ENCODE data around the gene SNX9. TPM values are rescaled to one million over a fixed set of nuclear protein-coding genes. Genes with fewer than 3 reads are reported as not detected.

Gene SNX9
- total RNA-seq, 2 donors from 2014 or later, result 87.2 to 90.8 TPM

- ATAC-seq (ENCODE audit: insufficient number of reproducible peaks, low FRiP score, low read depth), result no peak
- H3K36me3 ChIP-seq, result no peaks in the 10 kb centered on the region
- H3K27ac ChIP-seq, result no peak overlapping the region
- DNase-seq (ENCODE audit: low spot score), result no peak
- H3K27me3 ChIP-seq (replicated peaks; ENCODE audit: insufficient read depth), result no peaks in the 10 kb centered on the region
- no peaks in the 10 kb centered on the region for H3K9me3 ChIP-seq
- H3K4me1 ChIP-seq (ENCODE audit: control insufficient read depth in 1 of 2, low read depth in 2 of 2), result no peaks in the 10 kb centered on the region
- no peak overlapping the region for H3K4me3 ChIP-seq
- TF ChIP-seq, protein P1, sequence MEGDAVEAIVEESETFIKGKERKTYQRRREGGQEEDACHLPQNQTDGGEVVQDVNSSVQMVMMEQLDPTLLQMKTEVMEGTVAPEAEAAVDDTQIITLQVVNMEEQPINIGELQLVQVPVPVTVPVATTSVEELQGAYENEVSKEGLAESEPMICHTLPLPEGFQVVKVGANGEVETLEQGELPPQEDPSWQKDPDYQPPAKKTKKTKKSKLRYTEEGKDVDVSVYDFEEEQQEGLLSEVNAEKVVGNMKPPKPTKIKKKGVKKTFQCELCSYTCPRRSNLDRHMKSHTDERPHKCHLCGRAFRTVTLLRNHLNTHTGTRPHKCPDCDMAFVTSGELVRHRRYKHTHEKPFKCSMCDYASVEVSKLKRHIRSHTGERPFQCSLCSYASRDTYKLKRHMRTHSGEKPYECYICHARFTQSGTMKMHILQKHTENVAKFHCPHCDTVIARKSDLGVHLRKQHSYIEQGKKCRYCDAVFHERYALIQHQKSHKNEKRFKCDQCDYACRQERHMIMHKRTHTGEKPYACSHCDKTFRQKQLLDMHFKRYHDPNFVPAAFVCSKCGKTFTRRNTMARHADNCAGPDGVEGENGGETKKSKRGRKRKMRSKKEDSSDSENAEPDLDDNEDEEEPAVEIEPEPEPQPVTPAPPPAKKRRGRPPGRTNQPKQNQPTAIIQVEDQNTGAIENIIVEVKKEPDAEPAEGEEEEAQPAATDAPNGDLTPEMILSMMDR (IDR thresholded peaks at IDR 0.05), result no peak
Measured at GRCh38 chr6:157777344-157777743, 45.7 kb upstream of the SNX9 start.

GRCh38 chr6:157778719-157779118 is 44.3 kb upstream of the SNX9 start:
- no peak for DNase-seq (ENCODE audit: low spot score)
- Histone ChIP-seq H3K4me3 (no peak overlapping the region), H3K9me3 (no peaks in the 10 kb centered on the region), H3K27me3 (replicated peaks; ENCODE audit: insufficient read depth) (no peaks in the 10 kb centered on the region), H3K4me1 (ENCODE audit: control insufficient read depth in 1 of 2, low read depth in 2 of 2) (no peaks in the 10 kb centered on the region), H3K36me3 (no peaks in the 10 kb centered on the region), H3K27ac (no peak overlapping the region)
- TF ChIP-seq, protein P1 (IDR thresholded peaks at IDR 0.05), result no peak
- ATAC-seq (ENCODE audit: insufficient number of reproducible peaks, low FRiP score, low read depth), result no peak

- H3K9me3 ChIP-seq, result no peaks in the 10 kb centered on the region
- H3K4me3 ChIP-seq, result no peak overlapping the region
- TF ChIP-seq, protein P1 (IDR thresholded peaks at IDR 0.05), result no peak
- no peak for DNase-seq (ENCODE audit: low spot score)
- no peaks in the 10 kb centered on the region for H3K36me3 ChIP-seq
- no peaks in the 10 kb centered on the region for H3K27me3 ChIP-seq (replicated peaks; ENCODE audit: insufficient read depth)
- no peak overlapping the region for H3K27ac ChIP-seq
- no peaks in the 10 kb centered on the region for H3K4me1 ChIP-seq (ENCODE audit: control insufficient read depth in 1 of 2, low read depth in 2 of 2)
- no peak for ATAC-seq (ENCODE audit: insufficient number of reproducible peaks, low FRiP score, low read depth)
Measured at GRCh38 chr6:157779705-157780604, 43.1 kb upstream of the SNX9 start.

- no peak overlapping the region for H3K27ac ChIP-seq
- no peaks in the 10 kb centered on the region for H3K36me3 ChIP-seq
- H3K9me3 ChIP-seq, result no peaks in the 10 kb centered on the region
- H3K27me3 ChIP-seq (replicated peaks; ENCODE audit: insufficient read depth), result no peaks in the 10 kb centered on the region
- no peak overlapping the region for H3K4me3 ChIP-seq
- DNase-seq (ENCODE audit: low spot score), result no peak
- no peak for ATAC-seq (ENCODE audit: insufficient number of reproducible peaks, low FRiP score, low read depth)
- TF ChIP-seq, protein P1 (IDR thresholded peaks at IDR 0.05), result no peak
- no peaks in the 10 kb centered on the region for H3K4me1 ChIP-seq (ENCODE audit: control insufficient read depth in 1 of 2, low read depth in 2 of 2)
Measured at GRCh38 chr6:157785636-157786035, 37.4 kb upstream of the SNX9 start.

GRCh38 chr6:157786221-157786620 is 36.8 kb upstream of the SNX9 start:
- no peak overlapping the region for H3K4me3 ChIP-seq
- no peaks in the 10 kb centered on the region for H3K9me3 ChIP-seq
- TF ChIP-seq, protein P1 (IDR thresholded peaks at IDR 0.05), result no peak
- ATAC-seq (ENCODE audit: insufficient number of reproducible peaks, low FRiP score, low read depth) (no peak), DNase-seq (ENCODE audit: low spot score) (no peak)
- H3K4me1 ChIP-seq (ENCODE audit: control insufficient read depth in 1 of 2, low read depth in 2 of 2), result no peaks in the 10 kb centered on the region
- no peaks in the 10 kb centered on the region for H3K27me3 ChIP-seq (replicated peaks; ENCODE audit: insufficient read depth)
- no peak overlapping the region for H3K27ac ChIP-seq
- H3K36me3 ChIP-seq, result no peaks in the 10 kb centered on the region
